Measurements from ENCODE around the gene AMD1.
"Not testable (repeated sequence)": the region's sequence is repeated elsewhere in the genome, so short reads cannot be mapped to it uniquely, and the experiment has no call there.

AMD1 gene
- 149 to 442 (median 344) reads per million in 9 experiments for total RNA-seq

DNA sequence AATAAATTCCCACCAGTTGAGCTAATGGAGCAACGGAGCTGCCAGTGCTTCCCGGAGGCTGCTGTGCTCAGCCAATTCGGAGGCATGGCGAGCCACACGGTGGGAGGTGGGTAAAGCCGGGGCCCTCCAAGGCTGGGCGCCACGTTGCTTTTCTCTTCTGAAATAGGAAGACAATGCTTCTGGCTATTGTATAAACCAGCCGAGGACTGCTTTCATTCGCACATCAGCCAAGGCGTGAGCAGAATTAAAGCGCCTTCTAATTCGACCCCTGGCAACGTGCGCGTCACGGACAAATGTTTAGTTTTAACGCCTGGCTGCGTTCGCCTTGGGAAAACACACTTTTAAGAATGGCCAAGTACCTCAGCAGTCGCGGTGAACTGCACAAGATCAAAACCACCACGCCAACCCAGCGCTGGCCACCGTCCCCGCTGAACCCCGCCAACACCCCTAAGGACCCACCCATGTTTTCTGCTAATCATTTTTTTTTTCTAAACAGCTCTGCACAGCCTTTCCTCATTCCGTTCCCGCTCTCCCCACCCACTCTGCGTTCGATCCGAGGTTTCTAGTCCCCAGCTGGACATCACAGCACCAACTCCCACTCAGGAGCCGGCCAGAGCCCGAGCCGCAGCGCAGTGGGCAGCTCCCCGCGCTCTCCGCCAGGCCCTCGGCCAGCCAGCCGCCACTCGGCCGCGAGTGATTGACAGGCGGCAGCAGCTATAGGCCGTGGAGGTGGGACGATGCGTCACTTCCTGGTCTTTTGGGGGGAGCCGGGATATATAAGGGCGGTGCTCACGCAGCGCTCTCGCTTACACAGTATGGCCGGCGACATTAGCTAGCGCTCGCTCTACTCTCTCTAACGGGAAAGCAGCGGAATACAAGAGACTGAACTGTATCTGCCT is at the start of gene AMD1:
Gene AMD1 (plus strand): TSS at position 805 of the 899 bp plus-strand sequence. CDS start 321 bp downstream, outside the sequence.
- Mint-ChIP-seq H3K4me3 (peak within 1 kb of the TSS; percentile 92 to 97), H3K36me3 (ENCODE audit: insufficient read depth) (peaks cover 35% of the 10 kb centered on the region), H3K27me3 (no peaks in the 10 kb centered on the region), H3K27ac (peak within 1 kb of the TSS; percentile 95 to 97), H3K9me3 (no peaks in the 10 kb centered on the region), H3K4me1 (ENCODE audit: low read depth in 2 of 2) (peaks cover 26 to 36% of the 10 kb centered on the region in 2 donors)
- ATAC-seq (replicated peaks), result peak; percentile 74
- peak; percentile 93 to 95 (median 94) for DNase-seq

DNA sequence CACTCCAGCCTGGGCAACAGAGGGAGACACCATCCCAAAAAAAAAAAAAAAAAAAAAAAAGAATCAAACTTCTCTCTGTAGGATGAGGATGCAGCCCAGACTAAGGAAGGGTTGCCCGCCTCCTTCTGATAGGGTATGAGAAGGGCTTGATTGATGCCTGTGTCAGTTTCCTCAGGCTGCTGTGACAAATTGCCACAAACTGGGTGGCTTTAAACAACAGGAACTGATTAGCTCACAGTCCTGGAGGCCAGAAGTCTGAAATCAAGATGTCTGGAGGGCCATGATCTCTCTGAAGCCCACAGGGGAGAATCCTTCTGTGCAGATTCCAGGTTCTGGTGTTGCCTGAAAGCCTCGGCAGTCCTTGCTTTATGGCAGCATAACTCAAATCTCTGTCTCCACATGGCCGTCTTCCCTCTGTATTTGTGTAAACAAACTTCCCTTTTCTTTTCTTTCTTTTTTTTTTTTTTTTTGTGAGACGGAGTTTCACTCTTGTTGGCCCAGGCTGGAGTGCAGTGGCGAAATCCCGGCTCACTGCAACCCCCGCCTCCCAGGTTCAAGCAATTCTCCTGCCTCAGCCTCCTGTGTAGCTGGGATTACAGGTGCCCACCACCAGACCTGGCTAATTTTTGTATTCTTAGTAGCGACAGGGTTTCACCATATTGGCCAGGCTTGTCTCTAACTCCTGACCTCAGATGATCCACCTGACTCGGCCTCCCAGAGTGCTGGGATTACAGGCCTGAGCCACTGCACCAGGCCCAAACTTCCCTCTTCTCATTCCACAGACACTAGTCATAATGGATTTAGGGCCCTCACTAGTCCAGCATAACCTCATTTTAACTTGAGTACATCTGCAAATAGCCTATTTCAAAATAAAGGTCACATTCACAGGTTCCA is 48.1 kb upstream of the AMD1 start:
- no peaks in the 10 kb centered on the region for H3K27me3 Mint-ChIP-seq
- DNase-seq, result no peak

DNA sequence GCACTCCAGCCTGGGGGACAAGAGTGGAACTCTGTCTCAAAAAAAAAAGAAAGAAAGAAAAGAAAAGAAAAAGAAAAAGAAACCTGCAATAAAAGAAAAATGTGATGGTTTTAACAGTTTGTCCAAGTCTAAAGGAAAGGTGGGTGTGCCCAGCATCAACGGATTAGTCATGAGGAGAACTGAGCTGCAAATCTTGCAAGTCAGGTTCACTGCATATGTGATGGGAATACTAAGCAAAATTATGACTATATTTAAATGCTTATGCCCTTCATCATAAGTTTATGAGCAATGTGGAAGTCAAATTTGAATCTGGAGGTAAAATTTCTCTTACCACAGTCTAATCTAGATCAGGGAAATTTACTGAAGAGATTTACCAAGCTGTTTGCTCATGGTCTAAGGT is 46.2 kb upstream of the AMD1 start:
- H3K9me3 Mint-ChIP-seq, result no peaks in the 10 kb centered on the region
- ATAC-seq (replicated peaks), result no peak
- H3K4me1 Mint-ChIP-seq (ENCODE audit: low read depth in 2 of 2), result no peaks in the 10 kb centered on the region
- no peak overlapping the region for H3K4me3 Mint-ChIP-seq
- no peaks in the 10 kb centered on the region for H3K27me3 Mint-ChIP-seq
- no peak overlapping the region for H3K27ac Mint-ChIP-seq
- H3K36me3 Mint-ChIP-seq (ENCODE audit: insufficient read depth), result peaks cover 3% of the 10 kb centered on the region
- no peak for DNase-seq

More for the DNA sequence above, 48.1 kb upstream of the AMD1 start:
- Mint-ChIP-seq H3K27ac (no peak overlapping the region), H3K4me1 (ENCODE audit: low read depth in 2 of 2) (no peaks in the 10 kb centered on the region), H3K4me3 (no peak overlapping the region), H3K36me3 (ENCODE audit: insufficient read depth) (peaks cover 3% of the 10 kb centered on the region), H3K9me3 (no peaks in the 10 kb centered on the region)
- no peak for ATAC-seq (replicated peaks)

DNA sequence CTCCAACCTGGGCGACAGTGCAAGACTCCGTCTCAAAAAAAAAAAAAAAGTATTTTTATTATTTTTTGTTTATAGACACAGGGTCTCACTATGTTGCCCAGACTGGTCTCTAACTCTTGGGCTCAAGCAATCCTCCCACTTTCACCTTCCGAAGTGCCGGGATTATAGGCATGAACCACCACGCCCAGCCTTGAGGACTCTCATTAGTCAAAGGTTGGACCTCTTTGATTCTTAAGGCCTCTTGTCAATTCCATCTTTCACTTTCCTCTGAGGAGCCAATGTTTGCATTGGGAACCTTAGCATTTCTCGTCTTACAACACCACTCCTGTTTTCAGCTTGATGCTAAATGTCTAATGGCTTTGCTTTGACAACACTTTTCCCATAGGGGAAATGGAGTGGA is 43.2 kb upstream of the AMD1 start:
- Mint-ChIP-seq H3K4me1 (ENCODE audit: low read depth in 2 of 2) (no peaks in the 10 kb centered on the region), H3K27me3 (no peaks in the 10 kb centered on the region), H3K4me3 (no peak overlapping the region), H3K36me3 (ENCODE audit: insufficient read depth) (peaks cover 3% of the 10 kb centered on the region), H3K27ac (no peak overlapping the region), H3K9me3 (no peaks in the 10 kb centered on the region)
- DNase-seq, result no peak
- no peak for ATAC-seq (replicated peaks)

DNA sequence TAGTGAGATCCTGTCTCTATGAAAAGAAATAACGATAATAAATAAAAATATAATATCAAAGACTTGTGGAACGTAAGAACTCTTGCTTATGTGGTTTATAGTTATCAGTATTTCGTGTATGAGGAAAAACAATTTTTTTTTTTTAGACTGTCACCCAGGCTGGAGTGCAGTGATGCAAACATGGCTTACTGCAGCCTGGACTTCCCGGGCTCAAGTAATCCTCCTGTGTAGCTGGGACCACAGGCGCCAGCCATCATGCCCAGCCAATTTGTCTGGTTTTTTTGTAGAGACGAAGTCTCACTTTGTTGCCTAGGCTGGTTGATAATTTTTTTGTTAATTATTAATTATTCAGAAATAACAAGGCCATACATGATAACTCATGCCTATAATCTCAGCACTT is 40.8 kb upstream of the AMD1 start:
- Mint-ChIP-seq H3K27ac (no peak overlapping the region), H3K27me3 (no peaks in the 10 kb centered on the region), H3K9me3 (no peaks in the 10 kb centered on the region), H3K36me3 (ENCODE audit: insufficient read depth) (no peaks in the 10 kb centered on the region), H3K4me1 (ENCODE audit: low read depth in 2 of 2) (no peaks in the 10 kb centered on the region), H3K4me3 (no peak overlapping the region)
- DNase-seq (no peak), ATAC-seq (replicated peaks) (no peak)

DNA sequence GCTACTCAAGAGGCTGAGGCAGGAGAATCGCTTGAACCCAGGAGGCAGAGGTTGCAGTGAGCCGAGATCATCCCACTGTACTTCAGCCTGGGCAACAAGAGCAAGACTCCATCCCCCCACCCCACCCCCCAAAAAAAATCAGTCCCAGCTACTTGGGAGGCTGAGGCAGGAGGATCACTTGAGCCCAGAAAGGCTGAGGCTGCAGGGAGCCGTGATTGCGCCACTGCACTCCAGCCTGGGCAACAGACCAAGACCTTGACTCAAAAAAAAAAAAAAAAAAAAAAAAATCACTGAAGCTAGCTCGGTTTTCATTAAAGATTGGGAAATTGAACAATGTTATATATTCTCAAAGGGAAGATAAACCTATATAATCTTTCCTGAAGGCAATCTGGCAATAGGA is 38.8 kb upstream of the AMD1 start:
- not testable (repeated sequence) for H3K36me3 Mint-ChIP-seq (ENCODE audit: insufficient read depth); H3K4me3 Mint-ChIP-seq; H3K27me3 Mint-ChIP-seq; H3K9me3 Mint-ChIP-seq; H3K4me1 Mint-ChIP-seq (ENCODE audit: low read depth in 2 of 2); DNase-seq; ATAC-seq (replicated peaks); H3K27ac Mint-ChIP-seq

DNA sequence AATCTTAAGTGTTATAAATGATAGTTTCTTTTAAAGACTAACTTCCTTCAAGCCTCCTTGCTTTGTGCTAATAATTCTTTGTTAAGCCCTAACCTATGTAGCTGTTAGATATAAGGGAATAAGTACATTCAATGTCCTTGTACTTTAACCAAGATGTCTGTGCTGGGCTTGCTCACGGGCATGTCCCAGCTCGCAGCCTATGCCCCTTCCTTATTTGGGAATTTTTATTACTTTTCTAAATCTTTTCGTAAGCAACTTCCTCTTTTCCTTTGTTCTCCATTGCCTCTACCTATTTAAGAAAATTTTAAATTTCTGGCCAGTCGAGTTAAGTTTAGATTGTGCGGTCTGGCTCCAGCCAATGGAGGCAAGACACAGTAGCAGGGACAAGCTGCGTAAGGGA is 33.3 kb upstream of the AMD1 start:
- ATAC-seq (replicated peaks), result no peak
- Mint-ChIP-seq H3K4me3 (no peak overlapping the region), H3K9me3 (no peaks in the 10 kb centered on the region), H3K4me1 (ENCODE audit: low read depth in 2 of 2) (no peaks in the 10 kb centered on the region), H3K27me3 (no peaks in the 10 kb centered on the region), H3K36me3 (ENCODE audit: insufficient read depth) (peaks cover 3% of the 10 kb centered on the region), H3K27ac (no peak overlapping the region)
- DNase-seq, result no peak

DNA sequence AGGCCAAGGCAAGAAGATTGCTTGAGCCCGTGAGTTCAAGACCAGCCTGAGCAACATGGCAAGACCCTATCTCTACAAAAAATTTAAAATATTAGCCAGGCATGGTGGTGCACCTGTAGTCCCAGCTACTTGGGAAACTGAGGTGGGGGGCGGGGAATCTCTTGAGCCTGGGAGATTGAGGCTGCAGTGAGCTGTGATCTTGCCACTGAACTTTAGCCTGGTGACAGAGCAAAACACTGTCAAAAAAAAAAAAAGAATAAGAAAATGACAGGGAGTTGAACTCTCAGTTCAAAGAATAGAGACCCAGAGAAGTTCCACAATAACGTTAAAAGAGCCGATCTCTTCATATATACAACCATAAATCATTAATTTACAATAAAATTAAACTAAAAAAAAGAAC is 24.8 kb upstream of the AMD1 start:
- Mint-ChIP-seq H3K9me3 (no peaks in the 10 kb centered on the region), H3K27me3 (no peaks in the 10 kb centered on the region), H3K36me3 (ENCODE audit: insufficient read depth) (no peaks in the 10 kb centered on the region), H3K4me1 (ENCODE audit: low read depth in 2 of 2) (no peaks in the 10 kb centered on the region), H3K27ac (no peak overlapping the region), H3K4me3 (no peak overlapping the region)
- DNase-seq (no peak), ATAC-seq (replicated peaks) (no peak)

DNA sequence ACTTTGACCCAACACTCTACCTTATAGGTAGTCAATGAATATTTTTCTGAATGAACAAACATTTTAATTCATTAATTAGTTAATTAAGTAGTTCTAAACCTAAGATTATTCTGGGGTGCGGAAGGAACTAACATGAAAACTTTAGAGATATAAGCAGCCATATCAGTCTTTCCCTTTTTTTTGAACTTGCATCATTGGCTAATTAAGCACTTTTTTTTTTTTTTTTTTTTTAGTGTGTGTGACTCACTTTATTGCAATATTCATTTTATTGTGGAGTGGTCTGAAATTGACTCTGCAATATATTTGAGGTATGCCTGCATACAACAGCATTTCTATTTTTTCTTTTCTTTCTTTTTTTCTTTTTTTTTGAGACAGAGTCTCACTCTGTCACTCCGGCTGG is 21.8 kb upstream of the AMD1 start:
- no peak overlapping the region for H3K27ac Mint-ChIP-seq
- no peaks in the 10 kb centered on the region for H3K4me1 Mint-ChIP-seq (ENCODE audit: low read depth in 2 of 2)
- no peak for ATAC-seq (replicated peaks)
- no peak overlapping the region for H3K4me3 Mint-ChIP-seq
- DNase-seq, result no peak
- H3K9me3 Mint-ChIP-seq, result no peaks in the 10 kb centered on the region
- no peaks in the 10 kb centered on the region for H3K36me3 Mint-ChIP-seq (ENCODE audit: insufficient read depth)
- H3K27me3 Mint-ChIP-seq, result no peaks in the 10 kb centered on the region

DNA sequence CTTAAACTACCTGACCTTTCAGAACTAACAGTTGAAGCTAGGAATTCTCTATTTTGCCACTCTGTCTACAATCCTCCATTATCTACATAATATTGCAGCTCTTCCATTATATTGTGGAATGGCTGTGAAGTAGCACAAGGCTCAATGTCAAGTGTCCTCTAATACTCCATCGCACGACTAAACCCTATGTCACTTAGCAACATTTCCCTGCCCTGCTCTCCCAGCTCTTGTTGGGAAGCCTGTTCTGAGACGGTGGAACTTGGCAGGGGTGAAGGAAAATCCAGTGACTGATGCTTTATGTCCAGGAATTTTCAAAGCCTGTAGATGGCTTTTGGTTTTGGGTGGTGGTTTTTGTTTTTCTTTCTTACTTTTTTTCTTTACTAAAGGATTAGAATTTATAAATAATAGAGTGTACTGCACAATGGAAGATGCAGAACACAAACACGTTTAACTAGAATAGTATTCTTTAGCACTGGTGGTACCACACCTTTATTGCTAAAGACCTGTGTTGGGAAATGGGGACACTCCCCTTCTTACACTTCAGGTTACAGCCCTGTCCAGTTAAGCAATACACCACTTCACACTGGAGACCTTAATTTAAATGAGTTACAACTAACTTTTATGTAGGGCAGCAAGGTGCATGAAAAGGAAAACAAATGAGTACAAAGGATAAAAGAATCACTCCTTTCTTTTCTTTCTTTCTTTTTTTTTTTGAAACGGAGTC is 20.7 kb upstream of the AMD1 start:
- DNase-seq (no peak), ATAC-seq (replicated peaks) (no peak)
- H3K9me3 Mint-ChIP-seq, result no peaks in the 10 kb centered on the region
- H3K4me1 Mint-ChIP-seq (ENCODE audit: low read depth in 2 of 2), result no peaks in the 10 kb centered on the region
- no peaks in the 10 kb centered on the region for H3K36me3 Mint-ChIP-seq (ENCODE audit: insufficient read depth)
- H3K4me3 Mint-ChIP-seq, result no peak overlapping the region
- H3K27ac Mint-ChIP-seq, result no peak overlapping the region
- H3K27me3 Mint-ChIP-seq, result no peaks in the 10 kb centered on the region

DNA sequence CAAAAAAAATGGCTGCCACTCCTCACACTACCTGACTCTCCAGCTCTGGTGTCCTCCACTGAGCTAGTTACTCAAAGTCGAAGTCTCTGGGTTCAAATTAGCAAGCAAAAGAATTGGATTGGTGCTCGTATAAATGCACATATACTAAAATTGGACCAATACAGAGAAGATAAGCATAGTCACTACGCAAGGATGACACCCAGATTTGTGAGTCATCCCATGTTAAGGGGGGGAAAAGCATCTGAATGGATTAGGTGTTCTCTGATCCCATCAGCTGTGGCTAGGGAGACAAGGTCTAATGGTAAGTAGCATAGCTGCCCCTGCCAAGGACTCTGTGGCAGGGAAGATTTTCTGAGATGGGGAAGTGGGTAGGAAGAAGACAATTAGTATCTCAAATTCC is 18.3 kb upstream of the AMD1 start:
- peaks cover 3% of the 10 kb centered on the region for H3K36me3 Mint-ChIP-seq (ENCODE audit: insufficient read depth)
- H3K4me3 Mint-ChIP-seq, result no peak overlapping the region
- DNase-seq, result no peak
- no peak for ATAC-seq (replicated peaks)
- H3K9me3 Mint-ChIP-seq, result no peaks in the 10 kb centered on the region
- no peaks in the 10 kb centered on the region for H3K27me3 Mint-ChIP-seq
- no peaks in the 10 kb centered on the region for H3K4me1 Mint-ChIP-seq (ENCODE audit: low read depth in 2 of 2)
- no peak overlapping the region for H3K27ac Mint-ChIP-seq

DNA sequence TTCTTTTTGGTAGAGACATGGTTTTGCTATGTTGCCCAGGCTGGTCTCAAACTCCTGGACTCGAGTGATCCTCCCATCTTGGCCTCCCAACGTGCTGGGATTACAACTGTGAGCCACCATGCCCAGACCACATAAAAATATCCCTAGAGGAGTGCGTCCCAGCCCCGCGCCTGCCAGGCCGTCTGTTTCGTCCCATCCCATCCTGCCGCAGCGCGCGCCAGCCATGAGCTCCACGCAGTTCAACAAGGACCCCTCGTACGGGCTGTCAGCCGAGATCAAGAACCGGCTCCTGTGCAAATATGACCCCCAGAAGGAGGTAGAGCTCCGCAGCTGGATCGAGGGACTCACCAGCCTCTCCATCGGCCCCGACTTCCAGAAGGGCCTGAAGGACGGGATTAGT is 16.6 kb upstream of the AMD1 start:
- ATAC-seq (replicated peaks) (no peak), DNase-seq (no peak)
- Mint-ChIP-seq H3K36me3 (ENCODE audit: insufficient read depth) (peaks cover 3% of the 10 kb centered on the region), H3K27me3 (no peaks in the 10 kb centered on the region), H3K4me1 (ENCODE audit: low read depth in 2 of 2) (no peaks in the 10 kb centered on the region), H3K9me3 (no peaks in the 10 kb centered on the region), H3K4me3 (no peak overlapping the region), H3K27ac (no peak overlapping the region)

DNA sequence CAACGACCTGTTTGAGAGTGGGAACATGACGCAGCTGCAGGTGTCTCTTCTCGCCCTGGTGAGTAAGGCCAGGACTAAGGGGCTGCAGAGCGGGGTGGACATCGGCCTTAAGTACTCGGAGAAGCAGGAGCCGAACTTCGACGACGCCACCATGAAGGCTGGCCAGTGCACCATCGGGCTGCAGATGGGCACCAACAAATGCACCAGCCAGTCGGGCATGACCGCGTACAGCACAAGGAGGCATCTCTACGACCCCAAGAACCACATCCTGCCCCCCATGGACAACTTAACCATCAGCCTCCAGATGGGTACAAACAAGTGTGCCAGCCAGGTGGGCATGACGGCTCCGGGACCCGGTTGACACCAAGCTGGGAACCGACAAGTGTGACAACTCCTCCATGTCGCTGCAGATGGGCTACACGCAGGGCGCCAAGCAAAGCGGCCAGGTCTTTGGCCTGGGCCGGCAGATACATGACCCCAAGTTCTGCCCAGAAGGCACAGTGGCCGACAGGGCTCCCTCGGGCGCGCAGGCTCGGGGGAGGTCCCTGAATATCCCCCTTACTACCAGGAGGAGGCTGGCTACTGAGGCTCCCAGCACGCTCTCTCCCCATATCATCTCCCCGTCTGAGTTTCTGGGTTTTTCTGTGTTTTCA is 15.9 kb upstream of the AMD1 start:
- ATAC-seq (replicated peaks) (no peak), DNase-seq (no peak)
- Mint-ChIP-seq H3K4me1 (ENCODE audit: low read depth in 2 of 2) (no peaks in the 10 kb centered on the region), H3K36me3 (ENCODE audit: insufficient read depth) (peaks cover 3% of the 10 kb centered on the region), H3K9me3 (no peaks in the 10 kb centered on the region), H3K27me3 (no peaks in the 10 kb centered on the region), H3K4me3 (peak overlapping the region in 1 of 2 donors; percentile 32), H3K27ac (no peak overlapping the region)

All from effector memory CD8-positive, alpha-beta T cell (primary cell).